NCI-H1694 treated with DMSO at 0.1 percent for 48 hours (cell line): ENCODE results near the gene PURB.
"Not testable (repeated sequence)": the region's sequence is repeated elsewhere in the genome, so short reads cannot be mapped to it uniquely, and the experiment has no call there.

Experiments used
- DNase-seq: peaks from one replicate; lab custom pipeline; 2025; lab: John Stamatoyannopoulos, UW

Gene PURB

DNA sequence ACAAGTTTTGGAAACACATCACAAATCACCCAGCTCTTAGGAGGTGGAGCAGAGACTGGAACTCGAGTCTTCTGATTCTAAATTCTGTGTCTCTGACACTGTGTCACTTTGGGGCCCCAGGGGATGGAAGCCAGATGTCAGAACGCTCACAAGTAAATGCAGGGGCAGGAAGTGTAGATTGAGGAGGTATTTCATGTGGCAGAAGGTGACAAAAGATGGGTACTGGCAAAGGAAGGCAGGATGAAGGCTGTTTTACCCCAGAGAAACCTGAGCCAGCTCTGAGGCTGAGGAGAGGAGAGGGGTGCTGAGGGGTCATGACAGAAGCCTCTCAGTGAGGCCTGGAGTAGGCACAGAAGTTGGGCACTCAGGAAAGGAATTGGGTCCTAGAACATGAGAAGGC lies 6.0 kb upstream of the PURB start:
- no peak for DNase-seq

DNA sequence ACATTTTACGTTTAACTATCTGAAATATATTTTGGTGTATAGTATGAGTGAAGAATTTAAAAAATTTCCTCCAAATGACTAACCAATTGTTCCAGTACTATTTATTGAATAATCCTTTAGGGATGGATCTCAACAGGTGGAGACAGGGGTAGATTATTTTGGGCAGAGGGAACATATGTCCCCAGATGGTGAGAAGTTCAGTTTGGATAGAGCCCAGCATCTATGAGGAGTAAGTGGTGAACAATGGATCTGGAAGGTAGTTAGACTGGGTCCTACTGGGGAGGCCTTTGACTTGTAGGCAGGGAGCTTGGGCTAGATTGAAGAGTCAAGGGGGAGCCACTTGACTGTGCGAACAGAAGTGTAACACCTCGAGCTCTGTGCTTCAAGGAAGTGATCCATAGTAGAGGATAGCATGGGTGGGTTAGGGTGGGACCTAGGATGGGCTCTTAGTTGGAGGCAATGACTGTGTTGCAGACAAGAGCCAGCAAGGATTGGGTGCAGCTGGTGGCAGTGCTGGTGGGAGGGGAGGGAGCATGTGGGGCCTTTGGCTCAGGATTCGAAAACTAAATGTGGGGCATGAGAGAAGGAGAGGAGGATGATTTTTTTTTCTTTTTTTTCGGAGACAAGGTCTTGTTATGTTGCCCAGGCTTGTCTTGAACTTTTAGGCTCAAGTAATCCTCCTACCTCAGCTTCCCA lies 3.9 kb upstream of the PURB start:
- DNase-seq = no peak

DNA sequence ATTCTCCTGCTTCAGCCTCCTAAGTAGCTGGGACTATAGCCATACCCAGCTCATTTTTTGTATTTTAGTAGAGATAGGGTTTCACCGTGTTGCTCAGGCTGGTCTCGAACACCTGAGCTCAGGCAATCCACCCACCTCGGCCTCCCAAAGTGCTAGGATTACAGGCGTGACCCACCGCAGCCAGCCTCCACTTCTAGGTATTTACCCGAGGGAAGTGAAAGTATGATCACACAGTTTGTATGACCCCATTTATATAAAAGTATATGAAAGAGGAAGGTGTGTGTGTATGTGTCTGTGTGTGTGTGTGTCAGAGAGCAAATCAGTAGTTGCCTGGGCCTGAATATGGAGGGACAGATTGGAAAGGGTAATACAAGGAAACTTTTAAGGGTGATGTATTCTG lies 2.0 kb upstream of the PURB start:
- no peak for DNase-seq

DNA sequence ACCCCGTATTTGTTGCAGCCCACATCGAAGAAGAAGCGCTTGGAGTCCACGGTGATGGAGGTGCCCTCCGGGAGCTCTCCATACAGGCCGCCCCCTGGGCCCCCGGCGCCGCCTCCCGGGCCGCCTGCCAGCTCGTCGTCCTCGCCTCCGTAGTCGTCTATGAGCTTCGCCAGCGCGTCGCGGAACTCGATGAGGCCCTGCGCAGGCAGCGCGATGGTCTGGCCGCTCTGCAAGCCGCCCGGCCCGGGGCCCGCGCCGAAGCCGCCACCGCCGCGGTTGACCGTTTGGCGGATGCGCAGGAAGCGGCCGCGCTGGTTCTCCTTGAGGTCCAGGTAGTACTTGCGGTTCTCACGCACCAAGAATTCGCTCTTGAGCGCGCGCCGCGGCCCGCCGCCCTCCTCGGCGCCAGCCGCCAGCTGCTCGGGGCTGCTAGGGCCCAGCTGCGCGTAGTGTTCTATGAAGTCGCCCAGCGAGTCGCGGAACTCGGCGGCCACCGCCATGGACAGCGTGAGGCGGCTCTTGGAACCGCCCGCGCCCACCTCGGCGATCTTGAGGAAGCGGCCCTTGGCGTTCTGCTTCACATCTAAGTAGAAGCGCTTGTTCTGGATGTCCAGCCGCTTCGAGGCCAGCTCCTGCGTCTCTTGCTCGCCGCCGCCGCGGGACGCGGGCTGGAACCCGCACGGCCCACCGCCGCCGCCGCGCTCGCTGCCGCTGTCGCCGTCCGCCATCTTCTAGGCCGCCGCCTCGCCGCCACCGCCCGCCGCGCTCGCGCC lies 523 bp downstream of the PURB start:
- DNase-seq = no peak

DNA sequence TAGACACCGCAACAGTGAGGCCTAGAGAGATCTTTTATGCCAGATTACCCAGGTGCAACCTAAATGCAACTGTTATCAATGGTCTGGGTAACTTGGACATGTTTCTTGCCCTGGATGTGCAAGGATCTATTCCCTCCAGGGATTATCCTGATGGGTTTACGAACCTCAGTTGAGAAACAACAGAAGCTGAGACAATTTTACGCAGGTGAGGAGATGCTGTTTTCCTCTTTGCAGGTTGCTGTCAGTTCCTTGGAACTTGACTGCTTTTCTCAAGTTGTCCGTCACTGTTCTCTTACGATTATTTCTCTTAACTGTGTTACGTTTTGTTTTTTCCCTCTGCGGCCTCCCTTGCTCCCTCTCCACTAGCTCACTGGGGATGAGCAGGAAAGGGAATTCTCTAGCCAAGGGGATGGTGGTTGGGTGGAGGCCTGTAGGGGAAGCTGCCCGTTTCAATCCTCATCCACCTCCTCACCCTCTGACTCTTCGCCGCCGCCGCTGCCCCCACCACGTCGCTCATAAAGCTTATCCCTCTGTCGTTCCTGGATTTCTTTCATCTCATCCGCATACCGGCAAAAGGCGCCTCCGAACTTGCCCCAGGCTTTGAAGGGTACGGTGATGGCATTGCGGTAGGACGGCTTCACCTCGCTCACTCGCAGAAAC lies 1.2 kb downstream of the PURB start:
- DNase-seq = no peak

DNA sequence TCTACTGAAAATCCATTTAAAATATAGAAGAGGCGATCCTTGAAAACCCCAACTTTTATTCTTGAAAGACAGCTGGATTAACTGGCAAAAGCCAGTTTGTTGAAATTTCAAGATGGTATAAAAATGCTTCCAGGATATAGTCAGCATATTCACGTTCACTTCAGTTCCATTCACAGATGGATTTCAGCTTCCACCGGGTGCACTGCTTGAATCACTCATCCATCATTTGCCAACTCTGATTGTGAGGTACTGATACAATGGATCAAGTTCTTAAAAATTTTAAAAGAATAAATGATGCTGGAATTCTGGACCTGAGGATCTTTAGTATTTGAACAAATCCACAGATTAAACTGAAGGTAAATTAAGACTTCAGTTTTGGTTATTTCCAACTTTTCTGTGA lies 2.4 kb downstream of the PURB start:
- no peak for DNase-seq

DNA sequence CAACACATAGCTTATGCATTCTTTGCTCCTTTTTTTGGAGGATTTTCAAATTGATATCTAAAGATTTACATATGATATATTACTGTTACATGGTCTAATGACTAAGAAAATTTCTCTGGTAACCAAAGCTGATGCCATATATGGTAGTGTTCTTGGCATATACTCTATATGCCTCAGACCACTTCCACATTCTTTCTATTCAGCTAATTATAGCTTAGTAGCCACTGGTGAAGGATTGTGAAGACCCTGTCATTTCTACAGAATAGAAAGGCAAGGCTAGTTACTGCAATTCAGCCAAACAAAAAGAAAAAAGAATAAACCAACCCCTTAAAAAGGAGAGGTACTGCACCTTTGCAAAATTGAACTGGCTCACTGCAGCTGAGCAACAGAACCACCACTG lies 3.7 kb downstream of the PURB start:
- DNase-seq = no peak

DNA sequence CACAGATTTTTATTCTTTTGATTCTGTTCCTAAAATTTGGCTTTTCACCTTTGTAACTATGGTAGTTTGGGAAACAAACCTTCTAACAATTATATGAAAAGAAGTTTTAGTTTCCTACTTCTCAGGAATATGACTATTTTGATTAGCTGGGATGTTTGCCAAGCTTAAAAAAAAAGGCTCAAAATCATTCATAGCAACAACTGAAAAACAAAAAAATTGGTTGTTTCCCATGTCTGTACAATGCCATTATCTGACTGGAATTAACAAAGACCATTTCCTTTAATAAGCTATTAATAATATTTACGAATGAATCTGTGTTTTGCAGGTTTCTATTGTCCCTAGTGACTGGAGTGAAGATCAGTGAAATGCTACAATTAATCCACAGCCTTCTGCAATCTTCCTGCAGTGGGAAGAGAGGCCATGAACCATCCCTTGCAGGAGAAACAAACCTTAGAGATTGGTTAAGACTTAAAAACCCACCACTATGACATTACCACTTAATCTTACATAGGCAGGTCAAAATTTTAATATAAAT lies 4.2 kb downstream of the PURB start:
- DNase-seq = no peak

DNA sequence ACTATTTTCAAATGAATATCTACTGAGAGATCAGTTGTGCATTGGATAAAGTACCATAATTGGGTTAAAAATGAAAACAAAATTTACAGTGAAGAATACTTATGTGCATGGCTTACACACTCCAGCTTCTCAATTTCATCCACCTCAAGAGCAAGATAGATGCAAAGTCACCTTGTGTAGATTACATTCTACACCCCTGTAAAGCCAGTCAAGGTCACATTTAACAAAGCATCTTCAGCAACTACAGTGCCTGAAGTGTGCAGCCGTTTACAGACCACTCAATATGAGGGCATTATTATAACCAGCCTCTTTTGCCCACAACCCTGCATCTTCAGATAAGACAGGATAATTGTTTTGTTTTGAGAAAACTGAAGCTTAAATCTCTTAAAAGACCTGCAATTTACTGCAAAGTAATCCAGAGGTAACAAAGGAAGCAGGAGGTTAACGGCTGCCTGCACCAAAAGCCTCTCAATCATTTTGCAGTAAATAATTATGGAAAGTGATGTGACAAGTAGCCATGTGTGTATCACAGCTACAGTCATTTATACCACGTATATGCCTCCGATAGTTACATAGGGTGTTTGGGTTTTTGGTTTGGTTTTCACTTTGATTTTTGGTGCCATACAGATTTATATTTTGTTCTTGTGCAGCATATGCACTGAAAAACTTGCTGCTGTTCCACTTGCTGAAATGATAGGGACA lies 4.9 kb downstream of the PURB start:
- no peak for DNase-seq

DNA sequence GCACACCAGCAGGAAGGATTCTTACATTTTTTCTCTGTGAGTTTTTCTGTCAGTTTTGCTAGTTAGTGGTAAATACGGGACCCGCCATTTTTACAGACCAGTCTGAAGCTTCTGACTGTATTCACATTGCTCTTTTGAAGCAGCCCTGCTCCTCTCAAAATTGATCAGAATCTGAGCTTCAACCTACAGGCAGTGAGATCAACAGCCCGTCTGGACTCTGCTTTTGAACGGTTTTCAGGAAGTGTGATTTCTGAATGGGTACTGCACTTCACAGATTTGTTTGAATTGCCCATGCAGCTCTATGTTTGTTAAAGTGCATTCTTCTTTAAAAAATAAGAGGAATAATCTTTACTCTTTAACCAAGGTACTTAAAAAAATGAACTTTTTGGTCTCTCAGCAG lies 8.9 kb downstream of the PURB start:
- DNase-seq = no peak

DNA sequence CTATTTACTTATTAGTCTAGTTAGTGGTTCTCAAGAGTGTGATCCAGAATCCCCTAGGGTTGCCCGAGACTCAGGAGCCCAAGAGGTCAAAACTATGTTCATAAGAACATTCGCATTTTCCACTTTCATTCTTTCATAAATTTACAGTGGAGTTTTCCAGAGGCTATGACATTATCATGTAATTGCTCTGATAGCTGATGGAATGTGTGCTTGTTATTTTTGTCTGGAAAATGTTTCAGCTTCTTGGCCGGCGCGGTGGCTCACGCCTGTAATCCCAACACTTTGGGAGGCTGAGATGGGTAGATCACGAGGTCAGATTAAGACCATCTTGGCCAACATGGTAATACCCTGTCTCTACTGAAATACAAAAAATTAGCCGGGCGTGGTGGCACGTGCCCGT lies 10.1 kb downstream of the PURB start:
- no peak for DNase-seq

DNA sequence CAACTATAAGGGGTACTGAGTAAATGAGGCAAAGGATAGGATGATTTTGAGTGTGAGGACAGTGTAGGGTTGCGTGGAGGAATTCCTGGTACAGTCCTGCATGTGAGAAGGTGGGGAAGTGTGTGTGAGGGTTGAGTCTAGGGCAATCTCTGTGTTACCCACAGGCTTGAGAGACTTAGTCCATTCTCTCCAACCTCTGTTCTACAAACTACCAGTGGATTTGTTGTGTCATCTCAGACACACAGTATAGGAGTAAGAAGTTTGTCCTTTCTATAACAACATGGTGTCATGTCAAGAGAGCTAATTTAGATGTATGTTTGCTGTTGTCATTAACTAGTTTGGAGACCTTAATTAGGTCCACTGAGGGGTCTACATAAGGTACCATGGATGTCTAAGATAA lies 12.5 kb downstream of the PURB start:
- DNase-seq = no peak

DNA sequence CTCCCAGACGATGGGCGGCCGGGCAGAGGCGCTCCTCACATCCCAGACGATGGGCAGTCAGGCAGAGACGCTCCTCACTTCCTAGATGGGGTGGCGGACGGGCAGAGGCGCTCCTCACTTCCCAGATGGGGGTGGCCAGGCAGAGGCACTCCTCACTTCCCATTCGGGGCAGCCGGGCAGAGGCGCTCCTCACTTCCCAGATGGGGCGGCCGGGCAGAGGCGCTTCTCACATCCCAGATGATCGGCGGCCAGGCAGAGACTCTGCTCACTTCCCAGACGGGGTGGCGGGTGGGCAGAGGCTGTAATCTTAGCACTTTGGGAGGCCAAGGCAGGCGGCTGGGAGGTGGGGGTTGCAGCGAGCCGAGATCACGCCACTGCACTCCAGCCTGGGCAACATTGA lies 13.4 kb downstream of the PURB start:
- DNase-seq = not testable (repeated sequence)

DNA sequence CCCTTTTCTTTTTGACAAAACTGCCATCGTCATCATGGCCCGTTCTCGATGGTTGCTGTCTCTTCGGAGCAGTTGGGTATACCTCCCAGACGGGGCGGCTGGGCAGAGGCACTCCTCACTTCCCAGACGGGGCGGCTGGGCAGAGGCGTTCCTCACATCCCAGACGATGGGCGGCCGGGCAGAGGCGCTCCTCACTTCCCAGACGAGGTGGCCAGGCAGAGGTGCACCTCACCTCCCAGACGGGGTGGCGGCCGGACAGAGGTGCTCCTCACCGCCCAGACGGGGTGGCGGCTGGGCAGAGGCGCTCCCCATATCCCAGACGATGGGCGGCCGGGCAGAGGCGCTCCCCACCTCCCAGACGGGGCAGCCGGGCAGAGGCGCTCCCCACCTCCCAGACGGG lies 14.6 kb downstream of the PURB start:
- not testable (repeated sequence) for DNase-seq

DNA sequence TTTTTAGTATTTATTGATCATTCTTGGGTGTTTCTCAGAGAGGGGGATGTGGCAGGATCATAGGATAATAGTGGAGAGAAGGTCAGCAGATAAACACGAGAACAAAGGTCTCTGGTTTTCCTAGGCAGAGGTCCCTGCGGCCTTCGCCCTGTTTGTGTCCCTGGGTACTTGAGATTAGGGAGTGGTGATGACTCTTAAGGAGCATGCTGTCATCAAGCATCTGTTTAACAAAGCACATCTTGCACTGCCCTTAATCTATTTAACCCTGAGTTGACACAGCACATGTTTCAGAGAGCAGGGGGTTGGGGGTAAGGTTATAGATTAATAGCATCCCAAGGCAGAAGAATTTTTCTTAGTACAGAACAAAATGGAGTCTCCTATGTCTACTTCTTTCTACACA lies 15.0 kb downstream of the PURB start:
- not testable (repeated sequence) for DNase-seq

DNA sequence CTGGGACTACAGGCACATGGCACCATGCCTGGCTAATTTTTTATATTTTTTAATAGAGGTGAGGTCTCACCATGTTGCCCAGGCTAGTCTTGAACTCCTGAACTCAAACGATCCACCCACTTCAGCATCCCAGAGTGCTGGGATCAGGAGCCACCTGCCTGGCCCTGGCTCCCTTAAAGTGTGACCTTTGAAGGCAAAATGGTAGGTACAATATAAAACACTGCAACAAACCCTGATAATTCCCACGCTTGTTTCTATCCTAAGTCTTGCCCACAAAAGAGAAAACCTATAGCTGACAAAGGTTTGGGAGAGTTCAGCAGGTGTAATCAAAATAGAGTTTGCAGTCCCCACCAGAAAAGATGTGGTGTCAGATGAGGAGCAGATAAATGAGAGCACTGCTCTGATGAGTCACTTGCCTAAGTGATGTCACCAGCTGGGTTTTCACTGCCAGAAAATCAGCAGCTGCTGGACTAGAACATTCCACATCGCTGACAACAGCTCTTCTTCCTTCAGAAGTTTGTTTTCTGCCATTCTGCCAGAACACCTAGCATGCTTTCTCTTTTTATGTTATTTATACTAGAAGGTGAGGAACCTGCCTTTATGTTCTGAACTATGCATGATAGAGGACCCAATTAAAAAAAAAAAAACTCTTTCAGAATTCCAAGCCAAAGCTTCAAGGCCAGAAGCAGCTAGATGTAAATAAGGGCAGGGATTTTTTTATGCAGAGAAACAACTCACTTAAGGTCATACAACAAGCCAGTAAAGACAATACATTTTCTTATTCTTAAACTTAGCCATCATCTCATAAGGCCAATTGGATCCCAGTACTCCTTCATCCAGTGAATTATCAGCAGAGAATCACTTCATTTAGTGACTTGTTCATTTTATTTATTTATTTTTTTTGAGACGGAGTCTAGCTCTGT lies 18.0 kb downstream of the PURB start:
- DNase-seq = no peak

DNA sequence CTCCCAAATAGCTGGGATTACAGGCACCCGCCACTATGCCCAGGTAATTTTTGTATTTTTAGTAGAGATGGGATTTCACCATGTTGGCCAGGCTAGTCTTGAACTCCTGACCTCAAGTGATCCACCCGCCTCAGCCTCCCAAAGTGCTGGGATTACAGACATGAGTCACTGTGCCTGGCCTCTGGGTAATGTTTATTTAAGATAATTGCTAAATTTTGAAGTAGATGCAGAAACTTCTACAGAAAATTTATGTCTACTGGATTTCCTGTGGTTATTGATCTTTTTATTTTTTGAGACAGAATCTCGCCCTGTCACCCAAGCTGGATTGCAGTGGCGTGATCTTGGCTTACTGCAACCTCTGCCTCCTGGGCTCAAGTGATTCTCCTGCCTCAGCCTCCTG lies 23.4 kb downstream of the PURB start:
- not testable (repeated sequence) for DNase-seq

DNA sequence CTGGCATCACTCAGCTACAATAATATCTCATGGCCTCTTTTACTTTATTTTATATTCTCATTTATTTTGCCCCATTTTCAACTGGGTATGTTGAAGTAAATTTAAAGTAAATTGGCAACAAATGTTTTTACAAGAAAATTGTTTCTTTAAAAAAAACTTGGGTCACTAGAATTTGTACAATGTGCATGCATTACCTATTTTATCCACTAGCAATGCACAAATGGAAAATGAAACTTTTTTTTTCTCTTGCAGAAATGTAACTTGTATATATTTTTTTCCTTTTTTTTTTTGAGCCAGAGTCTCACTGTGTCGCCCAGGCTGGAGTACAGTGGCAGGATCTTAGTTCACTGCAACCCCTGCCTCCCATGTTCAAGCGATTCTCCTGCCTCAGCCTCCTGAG lies 27.2 kb downstream of the PURB start:
- DNase-seq = no peak

DNA sequence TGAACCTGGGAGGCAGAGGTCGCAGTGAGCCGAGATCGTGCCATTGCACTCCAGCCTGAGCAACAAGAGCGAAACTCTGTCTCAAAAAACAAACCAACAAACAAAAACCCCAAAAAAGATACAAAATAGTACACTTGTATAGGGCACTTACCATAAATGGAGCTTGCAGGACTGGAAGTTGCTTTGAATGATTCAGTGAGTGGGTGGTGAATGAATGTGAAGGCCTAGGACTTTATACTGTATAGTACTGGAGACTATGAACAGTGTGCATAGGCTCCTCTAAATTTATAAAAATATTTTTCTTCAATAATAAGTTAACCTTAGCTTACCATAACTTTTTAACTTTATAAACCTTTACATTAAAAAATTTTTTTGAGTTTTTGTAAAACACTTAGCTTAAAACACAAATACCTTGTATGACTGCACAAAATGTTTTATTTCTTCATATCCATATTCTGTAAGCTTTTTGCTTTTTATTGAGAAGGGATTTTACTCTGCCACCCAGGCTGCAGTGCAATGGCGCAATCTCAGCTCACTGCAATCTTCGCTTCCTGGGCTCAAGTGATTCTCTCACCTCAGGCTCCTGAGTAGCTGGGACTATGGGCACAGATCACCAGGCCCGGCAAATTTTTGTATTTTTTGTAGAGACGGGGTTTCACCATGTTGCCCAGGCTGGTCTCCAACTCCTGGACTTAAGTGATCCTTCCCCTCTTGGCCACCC lies 30.5 kb downstream of the PURB start:
- DNase-seq = no peak

DNA sequence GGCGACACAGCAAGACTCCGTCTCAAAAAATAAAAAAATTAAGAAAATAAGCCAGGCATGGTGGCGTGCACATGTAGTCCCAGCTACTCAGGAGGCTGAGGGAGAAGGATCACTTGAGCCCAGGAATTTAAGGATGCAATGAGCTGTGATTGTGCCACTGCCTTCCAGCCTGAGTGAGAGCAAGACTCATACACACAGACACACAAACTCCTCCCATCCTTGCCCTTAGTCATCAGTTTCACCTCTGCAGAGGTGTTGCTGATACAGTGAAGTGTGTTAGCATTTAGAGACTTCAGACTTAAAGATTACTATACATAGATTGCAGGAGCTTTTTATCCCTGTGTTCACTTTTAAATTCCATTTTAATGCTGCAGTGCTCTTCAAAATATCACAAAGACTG lies 31.9 kb downstream of the PURB start:
- no peak for DNase-seq

DNA sequence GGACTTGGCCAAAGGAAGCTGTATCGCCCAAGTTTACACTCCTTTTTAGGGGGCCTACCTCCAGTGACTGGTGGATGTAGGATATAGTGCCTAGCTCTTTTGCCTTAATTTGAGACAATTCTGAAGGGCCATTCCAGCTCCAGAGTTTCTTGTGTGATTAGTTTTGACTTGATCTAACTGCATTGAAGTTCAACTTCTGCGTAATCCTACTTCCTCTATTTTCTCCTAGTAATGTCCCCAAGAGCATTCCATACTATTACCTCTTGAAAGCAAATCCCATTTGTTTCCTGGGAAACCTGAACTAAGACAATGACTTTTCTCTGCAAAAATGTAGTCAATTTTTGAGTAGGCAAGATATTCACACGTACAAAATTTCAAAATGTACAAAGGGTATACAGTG lies 32.7 kb downstream of the PURB start:
- DNase-seq = no peak
